CD4-positive, alpha-beta T cell (primary cell): ENCODE results near the gene RNF135. TPM values are rescaled to one million over a fixed set of nuclear protein-coding genes. Genes with fewer than 3 reads are reported as not detected.
A peak's percentile ranks its signal among the peaks of the same experiment; 100 is the strongest.
"Not testable (repeated sequence)": the region's sequence is repeated elsewhere in the genome, so short reads cannot be mapped to it uniquely, and the experiment has no call there.

Experiments
- ATAC-seq: fragments of 200-7000 bp; cut with Tn5 transposase; one replicate; pipeline ENCODE4 v1.10.0; 2022; ENCODE audit warnings: mild to moderate bottlenecking; ENCODE audit not compliant: poor library complexity
- CTCF ChIA-PET: fragments of 350-600 bp; sonication (Branson Sonifier 250); formaldehyde crosslinking; loops from one replicate; lab custom pipeline; 2021; ENCODE audit warnings: antibody characterized with exemption, inconsistent platforms; lab: Charles Lee
- POLR2A ChIA-PET: fragments of 350-600 bp; sonication (Branson Sonifier 250); formaldehyde crosslinking; loops from one replicate; lab custom pipeline; 2021; ENCODE audit warnings: antibody characterized with exemption, inconsistent platforms; lab: Charles Lee
- DNase-seq, 14 experiments: peaks; one replicate each; pipeline ENCODE4 v3.0.0-alpha.2; 2013 to 2020; ENCODE audit warnings: mixed read lengths in 2 of 14
- H3K27ac ChIP-seq, 2 donors: one replicate each; pipeline versions ENCODE4 v1.5.1 to v1.7.0; 2013; ENCODE audit warnings: low read length in 2 of 2, low read depth in 1 of 2, mild to moderate bottlenecking in 1 of 2
- H3K27me3 ChIP-seq, 2 experiments: 1 replicate in 1 of 2; 2 replicates in 1 of 2; pipeline versions ENCODE4 v1.6.1 to v1.7.0; 2013; ENCODE audit warnings: low read length in 2 of 2, control low read depth in 1 of 2, mild to moderate bottlenecking in 1 of 2, moderate library complexity in 1 of 2; ENCODE audit not compliant: insufficient read depth in 2 of 2, control insufficient read depth in 1 of 2
- H3K36me3 ChIP-seq: one replicate; pipeline ENCODE4 v1.6.1; 2013; ENCODE audit warnings: low read length, control low read depth; ENCODE audit not compliant: insufficient read depth
- H3K4me1 ChIP-seq: one replicate; pipeline ENCODE4 v1.6.1; 2013; ENCODE audit warnings: low read length, control low read depth; ENCODE audit not compliant: insufficient read depth
- H3K4me3 ChIP-seq: one replicate; pipeline ENCODE4 v1.5.1; 2013; ENCODE audit warnings: mild to moderate bottlenecking, low read length, moderate library complexity
- H3K9me3 ChIP-seq, 2 experiments: 1 replicate in 1 of 2; 2 replicates in 1 of 2; pipeline versions ENCODE4 v1.6.1 to v1.7.0; 2013; ENCODE audit warnings: low read length in 2 of 2, mild to moderate bottlenecking in 2 of 2, control low read depth in 1 of 2, moderate library complexity in 1 of 2; ENCODE audit not compliant: control insufficient read depth in 1 of 2, insufficient read depth in 1 of 2
- H3K27ac Mint-ChIP-seq: one replicate; pipeline ENCODE4 v1.8.0; 2020; ENCODE audit warnings: mixed read lengths
- H3K27me3 Mint-ChIP-seq: one replicate; pipeline ENCODE4 v1.8.0; 2021; ENCODE audit warnings: mixed read lengths
- H3K36me3 Mint-ChIP-seq: one replicate; pipeline ENCODE4 v1.8.0; 2021; ENCODE audit warnings: low read depth, mixed read lengths
- H3K4me1 Mint-ChIP-seq: one replicate; pipeline ENCODE4 v1.8.0; 2021; ENCODE audit warnings: low read depth, mixed read lengths
- H3K4me3 Mint-ChIP-seq: one replicate; pipeline ENCODE4 v1.8.0; 2020; ENCODE audit warnings: mild to moderate bottlenecking, mixed read lengths
- H3K9me3 Mint-ChIP-seq: one replicate; pipeline ENCODE4 v1.8.0; 2020; ENCODE audit warnings: mixed read lengths
- intact Hi-C, 2 experiments: fragments of 100-400 bp; cut with DNase I in 1 of 2; cut with micrococcal nuclease in 1 of 2; formaldehyde crosslinking; loops; one replicate each; pipeline versions ENCODE4 v1.15.1 to v1.9.0; 2023 to 2025; cut with DNase I, micrococcal nuclease
- total RNA-seq, 174 experiments: library from RNA in 2 of 174; stranded (reverse) in 2 of 174; gene quantifications; one replicate each; pipeline ENCODE4 v1.2.3 and lab custom pipeline; 2021 to 2026
- TF ChIP-seq, protein P1 (sequence below): fragments of 200-600 bp; IDR thresholded peaks from one replicate; pipeline ENCODE4 v1.8.0; 2022; ENCODE audit warnings: antibody characterized with exemption, mild to moderate bottlenecking

The RNF135 gene
- total RNA-seq, 2 experiments from 2014 or later, result 1.5 to 1.8 TPM

DNA sequence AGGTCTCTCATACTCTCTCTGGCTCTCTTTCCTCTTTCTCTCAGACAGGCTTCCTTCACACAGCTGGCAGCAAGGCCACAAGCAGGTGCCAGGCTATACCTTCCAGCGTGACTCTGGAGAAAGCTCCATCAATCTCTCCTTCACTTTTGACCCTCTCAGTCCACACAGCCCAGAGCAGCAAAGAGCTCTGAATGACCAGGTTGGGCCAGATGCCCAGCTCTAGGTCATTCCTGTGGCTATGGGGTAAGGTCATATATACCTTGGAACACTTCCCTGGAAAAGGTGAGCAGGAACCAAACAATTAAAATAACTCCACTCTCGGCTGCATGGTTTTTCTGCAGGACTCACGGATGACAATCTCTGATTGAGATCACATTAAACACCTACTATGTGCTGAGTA lies 40.3 kb upstream of the RNF135 start:
- H3K27ac Mint-ChIP-seq, result no peak overlapping the region
- intact Hi-C loops, result no loop called here
- TF ChIP-seq, protein P1, sequence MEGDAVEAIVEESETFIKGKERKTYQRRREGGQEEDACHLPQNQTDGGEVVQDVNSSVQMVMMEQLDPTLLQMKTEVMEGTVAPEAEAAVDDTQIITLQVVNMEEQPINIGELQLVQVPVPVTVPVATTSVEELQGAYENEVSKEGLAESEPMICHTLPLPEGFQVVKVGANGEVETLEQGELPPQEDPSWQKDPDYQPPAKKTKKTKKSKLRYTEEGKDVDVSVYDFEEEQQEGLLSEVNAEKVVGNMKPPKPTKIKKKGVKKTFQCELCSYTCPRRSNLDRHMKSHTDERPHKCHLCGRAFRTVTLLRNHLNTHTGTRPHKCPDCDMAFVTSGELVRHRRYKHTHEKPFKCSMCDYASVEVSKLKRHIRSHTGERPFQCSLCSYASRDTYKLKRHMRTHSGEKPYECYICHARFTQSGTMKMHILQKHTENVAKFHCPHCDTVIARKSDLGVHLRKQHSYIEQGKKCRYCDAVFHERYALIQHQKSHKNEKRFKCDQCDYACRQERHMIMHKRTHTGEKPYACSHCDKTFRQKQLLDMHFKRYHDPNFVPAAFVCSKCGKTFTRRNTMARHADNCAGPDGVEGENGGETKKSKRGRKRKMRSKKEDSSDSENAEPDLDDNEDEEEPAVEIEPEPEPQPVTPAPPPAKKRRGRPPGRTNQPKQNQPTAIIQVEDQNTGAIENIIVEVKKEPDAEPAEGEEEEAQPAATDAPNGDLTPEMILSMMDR, result no peak

DNA sequence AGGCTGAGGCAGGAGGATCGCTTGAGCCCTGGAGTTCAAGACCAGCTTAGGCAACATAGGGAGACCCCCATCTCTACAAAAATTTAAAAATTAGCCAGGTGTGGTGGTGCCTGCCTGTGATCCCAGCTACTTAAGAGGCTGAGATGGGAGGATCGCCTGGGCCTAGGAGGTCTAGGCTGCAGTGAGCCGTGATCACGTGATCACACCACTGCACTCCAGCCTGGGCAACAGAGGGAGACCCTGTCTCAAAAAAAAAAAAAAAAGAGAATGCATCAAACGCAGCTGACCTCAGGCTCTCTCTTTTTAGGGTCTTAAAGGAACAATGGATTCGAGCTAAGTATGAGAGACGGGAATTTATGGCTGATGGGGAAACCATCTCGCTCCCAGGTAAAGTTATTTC lies 39.3 kb upstream of the RNF135 start:
- POLR2A ChIA-PET, H3K27me3 Mint-ChIP-seq, H3K4me3 ChIP-seq, H3K36me3 Mint-ChIP-seq, CTCF ChIA-PET, H3K9me3 Mint-ChIP-seq, H3K27ac Mint-ChIP-seq, H3K4me3 Mint-ChIP-seq, intact Hi-C loops, H3K27me3 ChIP-seq, H3K36me3 ChIP-seq, H3K4me1 Mint-ChIP-seq, ATAC-seq, H3K4me1 ChIP-seq, DNase-seq, H3K27ac ChIP-seq, H3K9me3 ChIP-seq: not testable (repeated sequence)

More for the DNA sequence above, 40.3 kb upstream of the RNF135 start:
- ChIA-PET CTCF (no interaction called here), POLR2A (no interaction called here)
- no peak overlapping the region for H3K4me3 Mint-ChIP-seq
- Histone ChIP-seq H3K27ac (no peak overlapping the region), H3K4me1 (no peaks in the 10 kb centered on the region), H3K27me3 (peaks cover 6 to 7% of the 10 kb centered on the region in 2 experiments), H3K4me3 (no peak overlapping the region), H3K9me3 (no peaks in the 10 kb centered on the region), H3K36me3 (no peaks in the 10 kb centered on the region)
- no peaks in the 10 kb centered on the region for H3K9me3 Mint-ChIP-seq
- H3K27me3 Mint-ChIP-seq, result peaks cover 18% of the 10 kb centered on the region
- ATAC-seq (no peak), DNase-seq (no peak)
- no peaks in the 10 kb centered on the region for H3K4me1 Mint-ChIP-seq
- no peaks in the 10 kb centered on the region for H3K36me3 Mint-ChIP-seq

DNA sequence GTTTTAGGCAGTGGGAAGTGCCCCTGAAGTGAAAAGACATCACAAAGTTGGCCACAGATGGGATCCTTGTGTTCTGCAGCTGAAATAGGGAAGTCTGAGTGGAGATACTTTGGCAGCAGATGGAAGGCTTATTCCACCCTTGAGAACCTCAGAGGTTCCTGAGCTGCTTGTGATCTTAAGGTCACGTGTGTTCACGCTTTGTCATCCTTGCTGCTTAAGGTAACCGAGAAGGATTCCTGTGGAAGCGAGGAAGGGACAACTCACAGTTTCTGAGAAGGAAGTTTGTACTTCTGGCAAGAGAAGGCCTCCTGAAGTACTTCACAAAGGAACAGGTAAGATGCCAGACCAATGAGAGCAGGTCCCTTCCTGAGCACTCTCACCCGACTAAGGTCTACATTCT lies 36.9 kb upstream of the RNF135 start:
- no peaks in the 10 kb centered on the region for H3K4me1 Mint-ChIP-seq
- DNase-seq (no peak), ATAC-seq (no peak)
- Histone ChIP-seq H3K27me3 (no peaks in the 10 kb centered on the region), H3K9me3 (no peaks in the 10 kb centered on the region), H3K4me1 (no peaks in the 10 kb centered on the region), H3K27ac (no peak overlapping the region), H3K4me3 (no peak overlapping the region), H3K36me3 (no peaks in the 10 kb centered on the region)
- intact Hi-C loops, result no loop called here
- TF ChIP-seq, protein P1, result no peak
- H3K36me3 Mint-ChIP-seq, result no peaks in the 10 kb centered on the region
- ChIA-PET CTCF (no interaction called here), POLR2A (no interaction called here)
- no peak overlapping the region for H3K27ac Mint-ChIP-seq
- no peak overlapping the region for H3K4me3 Mint-ChIP-seq
- no peaks in the 10 kb centered on the region for H3K27me3 Mint-ChIP-seq
- no peaks in the 10 kb centered on the region for H3K9me3 Mint-ChIP-seq

DNA sequence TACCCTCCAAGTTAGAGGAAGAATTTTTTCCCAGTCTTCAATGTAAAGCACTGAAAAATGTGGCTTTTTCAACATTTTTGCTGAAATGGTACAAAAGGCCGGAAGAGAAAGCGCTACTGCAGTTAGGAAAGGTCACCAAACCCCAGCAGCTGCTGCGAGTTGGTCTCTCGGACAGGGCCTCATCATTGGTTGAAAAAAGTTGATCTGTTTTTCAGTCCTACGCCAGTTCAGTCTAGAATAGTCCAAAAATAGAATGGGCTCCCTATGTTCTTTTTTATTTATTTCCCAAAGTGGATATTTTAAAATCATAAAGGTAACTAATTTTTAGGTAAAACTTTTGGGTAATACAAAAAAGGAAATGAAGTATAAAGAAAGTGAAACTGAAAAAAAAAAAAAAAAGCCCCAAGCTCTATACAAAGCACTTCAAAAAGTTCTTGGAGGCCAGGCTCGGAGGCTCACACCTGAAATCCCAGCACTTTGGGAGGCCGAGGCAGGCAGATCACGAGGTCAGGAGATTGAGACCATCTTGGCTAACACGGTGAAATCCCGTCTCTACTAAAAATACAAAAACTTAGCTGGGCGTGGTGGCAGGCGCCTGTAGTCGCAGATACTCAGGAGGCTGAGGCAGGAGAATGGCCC lies 31.7 kb upstream of the RNF135 start:
- ChIA-PET CTCF (interaction anchor here (0.7 kb wide), 1 partner anchor 462 kb away, joined by 5 read pairs; no protein-coding TSS in a partner anchor), POLR2A (interaction anchor here (0.6 to 1.3 kb wide), 2 partner anchors 33 to 469 kb away, joined by 3 to 4 read pairs; partner anchors contain the start of gene TEFM)
- H3K36me3 Mint-ChIP-seq, result no peaks in the 10 kb centered on the region
- no peaks in the 10 kb centered on the region for H3K27me3 Mint-ChIP-seq
- H3K27ac Mint-ChIP-seq, result no peak overlapping the region
- peak in 1 of 14 experiments; percentile 17 for DNase-seq
- Histone ChIP-seq H3K27ac (no peak overlapping the region), H3K4me1 (no peaks in the 10 kb centered on the region), H3K4me3 (no peak overlapping the region), H3K27me3 (no peaks in the 10 kb centered on the region), H3K9me3 (no peaks in the 10 kb centered on the region), H3K36me3 (no peaks in the 10 kb centered on the region)
- no peaks in the 10 kb centered on the region for H3K4me1 Mint-ChIP-seq
- H3K4me3 Mint-ChIP-seq, result no peak overlapping the region
- TF ChIP-seq, protein P1, result no peak
- no peak for ATAC-seq
- H3K9me3 Mint-ChIP-seq, result no peaks in the 10 kb centered on the region
- intact Hi-C loops, result no loop called here
